Activated T-cell treated with anti-CD3 and anti-CD28 coated beads for 48 hours (primary cell): ENCODE measurements around the gene TRIM61.
"Not testable (repeated sequence)": the region's sequence is repeated elsewhere in the genome, so short reads cannot be mapped to it uniquely, and the experiment has no call there.

ENCODE experiments used
- DNase-seq: peaks from one replicate; pipeline ENCODE4 v3.0.0-alpha.2; 2020; ENCODE audit warnings: low read depth

Gene TRIM61

GRCh38 chr4:164977243-164978164, at the start of gene TRIM61:
Gene TRIM61, minus strand, starts transcription at chr4:164977657. Its CDS starts 7,655 bp downstream, at chr4:164970002.
- DNase-seq, result peak; percentile 44

GRCh38 chr4:165025782-165026181, 48.3 kb upstream of the TRIM61 start:
- not testable (repeated sequence) for DNase-seq

- not testable (repeated sequence) for DNase-seq
These were observed 42.5 kb upstream of the TRIM61 start for GRCh38 chr4:165019995-165020394.

GRCh38 chr4:165016971-165017370, 39.5 kb upstream of the TRIM61 start:
- DNase-seq, result no peak

- no peak for DNase-seq
These were observed 36.2 kb upstream of the TRIM61 start for GRCh38 chr4:165013691-165014090.

GRCh38 chr4:165011403-165011802, 33.9 kb upstream of the TRIM61 start:
- DNase-seq, result no peak

- no peak for DNase-seq
These were observed 33.5 kb upstream of the TRIM61 start for GRCh38 chr4:165010991-165011390.

- DNase-seq, result no peak
These were observed 33.0 kb upstream of the TRIM61 start for GRCh38 chr4:165010487-165010886.

GRCh38 chr4:165009493-165010227, 32.2 kb upstream of the TRIM61 start:
- DNase-seq, result no peak

- DNase-seq, result no peak
These were observed 29.4 kb upstream of the TRIM61 start for GRCh38 chr4:165006886-165007285.

GRCh38 chr4:165006456-165006855, 29.0 kb upstream of the TRIM61 start:
- DNase-seq, result no peak

GRCh38 chr4:165005352-165005925, 28.0 kb upstream of the TRIM61 start:
- no peak for DNase-seq

GRCh38 chr4:165001957-165002356, 24.5 kb upstream of the TRIM61 start:
- DNase-seq, result not testable (repeated sequence)

- DNase-seq, result not testable (repeated sequence)
These were observed 21.1 kb upstream of the TRIM61 start for GRCh38 chr4:164998526-164999080.

- no peak for DNase-seq
These were observed 20.5 kb upstream of the TRIM61 start for GRCh38 chr4:164997941-164998340.

- DNase-seq, result no peak
These were observed 19.9 kb upstream of the TRIM61 start for GRCh38 chr4:164997324-164997723.

- DNase-seq, result not testable (repeated sequence)
These were observed 18.7 kb upstream of the TRIM61 start for GRCh38 chr4:164996123-164996522.

- DNase-seq, result not testable (repeated sequence)
These were observed 13.3 kb upstream of the TRIM61 start for GRCh38 chr4:164990786-164991185.

GRCh38 chr4:164989471-164989870, 12.0 kb upstream of the TRIM61 start:
- DNase-seq, result no peak

- not testable (repeated sequence) for DNase-seq
These were observed 5.5 kb downstream of the TRIM61 start for GRCh38 chr4:164971929-164972328.

GRCh38 chr4:164959896-164960295, 17.6 kb downstream of the TRIM61 start:
- DNase-seq, result no peak

GRCh38 chr4:164959421-164959820, 18.0 kb downstream of the TRIM61 start:
- DNase-seq, result not testable (repeated sequence)
